CD8-positive, alpha-beta memory T cell (primary cell): ENCODE measurements around the gene S100A1. TPM values are rescaled to one million over a fixed set of nuclear protein-coding genes. Genes with fewer than 3 reads are reported as not detected.
"Not testable (repeated sequence)": the region's sequence is repeated elsewhere in the genome, so short reads cannot be mapped to it uniquely, and the experiment has no call there.

Experiments
- CTCF ChIA-PET: fragments of 350-600 bp; sonication (Branson Sonifier 250); formaldehyde crosslinking; loops from one replicate; lab custom pipeline; 2021; ENCODE audit warnings: antibody characterized with exemption; lab: Charles Lee
- POLR2A ChIA-PET: fragments of 350-600 bp; sonication (Branson Sonifier 250); formaldehyde crosslinking; loops from one replicate; lab custom pipeline; 2021; ENCODE audit warnings: antibody characterized with exemption; lab: Charles Lee
- DNase-seq, 5 donors: peaks; one replicate each; pipeline versions ENCODE4 v3.0.0 to v3.0.0-alpha.2; 2020 to 2022; ENCODE audit warnings: mixed read lengths in 1 of 5
- H3K27ac ChIP-seq: one replicate; pipeline ENCODE4 v1.7.0; 2013; ENCODE audit warnings: low read depth, mild to moderate bottlenecking, low read length, moderate library complexity
- H3K27me3 ChIP-seq: 2 replicates; pipeline ENCODE4 v1.7.0; 2013; ENCODE audit warnings: low read length, mild to moderate bottlenecking; ENCODE audit not compliant: insufficient read depth, poor library complexity, severe bottlenecking
- H3K36me3 ChIP-seq: 2 replicates; pipeline ENCODE4 v1.7.0; 2013; ENCODE audit warnings: mild to moderate bottlenecking, low read length, moderate library complexity; ENCODE audit not compliant: insufficient read depth
- H3K4me1 ChIP-seq: 2 replicates; pipeline ENCODE4 v1.7.0; 2013; ENCODE audit warnings: mild to moderate bottlenecking, low read length, moderate library complexity; ENCODE audit not compliant: insufficient read depth
- H3K4me3 ChIP-seq: 2 replicates; pipeline ENCODE4 v1.7.0; 2013; ENCODE audit warnings: mild to moderate bottlenecking, low read length
- H3K9me3 ChIP-seq: 2 replicates; pipeline ENCODE4 v1.7.0; 2013; ENCODE audit warnings: mild to moderate bottlenecking, low read length
- H3K27ac Mint-ChIP-seq, 8 donors: one replicate each; pipeline ENCODE4 v1.8.0; 2020 to 2021; ENCODE audit warnings: mixed read lengths in 8 of 8, mild to moderate bottlenecking in 6 of 8, inconsistent platforms in 3 of 8, moderate library complexity in 3 of 8
- H3K27me3 Mint-ChIP-seq, 2 donors: one replicate each; pipeline ENCODE4 v1.8.0; 2020 to 2021; ENCODE audit warnings: mixed read lengths in 2 of 2, mild to moderate bottlenecking in 1 of 2, moderate library complexity in 1 of 2
- H3K36me3 Mint-ChIP-seq, 3 donors: one replicate each; pipeline ENCODE4 v1.8.0; 2020 to 2021; ENCODE audit warnings: mixed read lengths in 3 of 3, inconsistent platforms in 1 of 3, mild to moderate bottlenecking in 1 of 3
- H3K4me1 Mint-ChIP-seq, 3 donors: one replicate each; pipeline ENCODE4 v1.8.0; 2020 to 2021; ENCODE audit warnings: mixed read lengths in 3 of 3, inconsistent platforms in 1 of 3, mild to moderate bottlenecking in 1 of 3
- H3K4me3 Mint-ChIP-seq, 7 donors: one replicate each; pipeline ENCODE4 v1.8.0; 2020 to 2021; ENCODE audit warnings: mixed read lengths in 7 of 7, mild to moderate bottlenecking in 6 of 7, moderate library complexity in 4 of 7, inconsistent platforms in 2 of 7
- H3K9me3 Mint-ChIP-seq, 5 donors: one replicate each; pipeline ENCODE4 v1.8.0; 2020 to 2022; ENCODE audit warnings: mixed read lengths in 5 of 5, mild to moderate bottlenecking in 3 of 5, moderate library complexity in 2 of 5, inconsistent platforms in 1 of 5
- polyA plus RNA-seq: library from polyadenylated mRNA; unstranded; fragments of 300-500 nt; fragmentation: Illumina TruSeq; gene quantifications from one replicate; pipeline ENCODE4 v1.2.3, GENCODE V29; 2021
- total RNA-seq, 2 experiments: library from RNA; stranded (reverse); gene quantifications; one replicate each; pipeline ENCODE4 v1.2.3, GENCODE V29; 2021

Gene S100A1
- total and polyA plus RNA-seq, 3 experiments from 2014 or later, result 0.07 TPM; not detected in 2

- H3K4me3 Mint-ChIP-seq, result no peak overlapping the region
- no peaks in the 10 kb centered on the region for H3K9me3 Mint-ChIP-seq
- no peak for DNase-seq
- H3K27ac Mint-ChIP-seq, result no peak overlapping the region
- Histone ChIP-seq H3K9me3 (no peaks in the 10 kb centered on the region), H3K4me3 (no peak overlapping the region), H3K27ac (no peak overlapping the region), H3K36me3 (no peaks in the 10 kb centered on the region), H3K4me1 (no peaks in the 10 kb centered on the region), H3K27me3 (peaks cover 4% of the 10 kb centered on the region)
- ChIA-PET POLR2A (no interaction called here), CTCF (no interaction called here)
- no peaks in the 10 kb centered on the region for H3K36me3 Mint-ChIP-seq
- peaks cover 7 to 9% of the 10 kb centered on the region in 2 donors for H3K27me3 Mint-ChIP-seq
- no peaks in the 10 kb centered on the region for H3K4me1 Mint-ChIP-seq
Observed at GRCh38 chr1:153587314-153587713, 40.9 kb upstream of the S100A1 start.

- H3K27me3 Mint-ChIP-seq, H3K9me3 ChIP-seq, H3K4me1 Mint-ChIP-seq, H3K36me3 Mint-ChIP-seq, DNase-seq, H3K4me3 Mint-ChIP-seq, H3K4me3 ChIP-seq, H3K36me3 ChIP-seq, CTCF ChIA-PET, H3K27ac ChIP-seq, H3K27ac Mint-ChIP-seq, H3K4me1 ChIP-seq, H3K27me3 ChIP-seq, H3K9me3 Mint-ChIP-seq, POLR2A ChIA-PET: not testable (repeated sequence)
Observed at GRCh38 chr1:153588033-153588432, 40.2 kb upstream of the S100A1 start.

GRCh38 chr1:153588482-153588881 is 39.8 kb upstream of the S100A1 start:
- Mint-ChIP-seq H3K27me3 (peaks cover 7 to 9% of the 10 kb centered on the region in 2 donors), H3K9me3 (no peaks in the 10 kb centered on the region), H3K27ac (no peak overlapping the region), H3K4me1 (no peaks in the 10 kb centered on the region), H3K4me3 (no peak overlapping the region), H3K36me3 (no peaks in the 10 kb centered on the region)
- ChIA-PET CTCF (no interaction called here), POLR2A (no interaction called here)
- no peaks in the 10 kb centered on the region for H3K36me3 ChIP-seq
- no peak overlapping the region for H3K27ac ChIP-seq
- peaks cover 4% of the 10 kb centered on the region for H3K27me3 ChIP-seq
- no peaks in the 10 kb centered on the region for H3K4me1 ChIP-seq
- H3K4me3 ChIP-seq, result no peak overlapping the region
- DNase-seq, result no peak
- no peaks in the 10 kb centered on the region for H3K9me3 ChIP-seq

- ChIA-PET CTCF (interaction anchor here (1.2 kb wide), 1 partner anchor 82 kb away, joined by 3 read pairs; no protein-coding TSS in a partner anchor), POLR2A (no interaction called here)
- H3K9me3 Mint-ChIP-seq, result no peaks in the 10 kb centered on the region
Observed at GRCh38 chr1:153592748-153593147, 35.5 kb upstream of the S100A1 start.

GRCh38 chr1:153597206-153597605 is 31.0 kb upstream of the S100A1 start:
- H3K27me3 ChIP-seq, result no peaks in the 10 kb centered on the region
- no peak overlapping the region for H3K4me3 ChIP-seq
- CTCF ChIA-PET, result no interaction called here
- H3K4me1 Mint-ChIP-seq, result peaks cover 0 to 4% (median 3%) of the 10 kb centered on the region in 3 donors
- no peak overlapping the region for H3K4me3 Mint-ChIP-seq
- no peaks in the 10 kb centered on the region for H3K9me3 Mint-ChIP-seq
- H3K27me3 Mint-ChIP-seq, result peaks cover 0 to 1% of the 10 kb centered on the region in 2 donors
- no peaks in the 10 kb centered on the region for H3K36me3 ChIP-seq
- DNase-seq, result no peak
- no peaks in the 10 kb centered on the region for H3K36me3 Mint-ChIP-seq
- H3K4me1 ChIP-seq, result no peaks in the 10 kb centered on the region
- H3K9me3 ChIP-seq, result no peaks in the 10 kb centered on the region
- no peak overlapping the region for H3K27ac Mint-ChIP-seq
- no peak overlapping the region for H3K27ac ChIP-seq
- POLR2A ChIA-PET, result no interaction called here

More at GRCh38 chr1:153592748-153593147, 35.5 kb upstream of the S100A1 start:
- H3K4me1 ChIP-seq, result no peaks in the 10 kb centered on the region
- DNase-seq, result no peak
- H3K36me3 Mint-ChIP-seq, result no peaks in the 10 kb centered on the region
- no peak overlapping the region for H3K4me3 Mint-ChIP-seq
- no peaks in the 10 kb centered on the region for H3K27me3 ChIP-seq
- H3K4me1 Mint-ChIP-seq, result no peaks in the 10 kb centered on the region
- no peaks in the 10 kb centered on the region for H3K9me3 ChIP-seq
- no peaks in the 10 kb centered on the region for H3K36me3 ChIP-seq
- H3K27me3 Mint-ChIP-seq, result no peaks in the 10 kb centered on the region
- H3K27ac Mint-ChIP-seq, result no peak overlapping the region
- H3K4me3 ChIP-seq, result no peak overlapping the region
- H3K27ac ChIP-seq, result no peak overlapping the region

- ChIA-PET CTCF (interaction anchor here (1.1 to 1.3 kb wide), 2 partner anchors 88 to 104 kb away, joined by 3 read pairs; no protein-coding TSS in a partner anchor), POLR2A (no interaction called here)
- Histone ChIP-seq H3K36me3 (no peaks in the 10 kb centered on the region), H3K4me1 (no peaks in the 10 kb centered on the region), H3K9me3 (no peaks in the 10 kb centered on the region), H3K27me3 (no peaks in the 10 kb centered on the region), H3K4me3 (no peak overlapping the region), H3K27ac (no peak overlapping the region)
- no peak overlapping the region for H3K4me3 Mint-ChIP-seq
- peaks cover 0 to 1% of the 10 kb centered on the region in 2 donors for H3K27me3 Mint-ChIP-seq
- no peaks in the 10 kb centered on the region for H3K9me3 Mint-ChIP-seq
- no peak for DNase-seq
- H3K36me3 Mint-ChIP-seq, result no peaks in the 10 kb centered on the region
- H3K4me1 Mint-ChIP-seq, result peaks cover 0 to 4% (median 3%) of the 10 kb centered on the region in 3 donors
- H3K27ac Mint-ChIP-seq, result peak overlapping the region in 1 of 8 donors; percentile 37
Observed at GRCh38 chr1:153598309-153599172, 29.7 kb upstream of the S100A1 start.

GRCh38 chr1:153599847-153600246 is 28.4 kb upstream of the S100A1 start:
- Mint-ChIP-seq H3K36me3 (no peaks in the 10 kb centered on the region), H3K4me3 (no peak overlapping the region), H3K27ac (peak overlapping the region in 1 of 8 donors; percentile 72), H3K4me1 (peaks cover 0 to 4% (median 3%) of the 10 kb centered on the region in 3 donors), H3K27me3 (peaks cover 0 to 1% of the 10 kb centered on the region in 2 donors), H3K9me3 (no peaks in the 10 kb centered on the region)
- H3K36me3 ChIP-seq, result no peaks in the 10 kb centered on the region
- H3K4me3 ChIP-seq, result no peak overlapping the region
- H3K27me3 ChIP-seq, result no peaks in the 10 kb centered on the region
- ChIA-PET CTCF (no interaction called here), POLR2A (no interaction called here)
- H3K27ac ChIP-seq, result no peak overlapping the region
- no peak for DNase-seq
- no peaks in the 10 kb centered on the region for H3K9me3 ChIP-seq
- no peaks in the 10 kb centered on the region for H3K4me1 ChIP-seq

GRCh38 chr1:153602749-153603148 is 25.5 kb upstream of the S100A1 start:
- no peak for DNase-seq
- H3K4me1 ChIP-seq, result no peaks in the 10 kb centered on the region
- no peaks in the 10 kb centered on the region for H3K36me3 ChIP-seq
- no peak overlapping the region for H3K27ac ChIP-seq
- H3K4me3 ChIP-seq, result no peak overlapping the region
- ChIA-PET CTCF (no interaction called here), POLR2A (no interaction called here)
- H3K9me3 ChIP-seq, result no peaks in the 10 kb centered on the region
- H3K4me3 Mint-ChIP-seq, result no peak overlapping the region
- H3K27me3 Mint-ChIP-seq, result peaks cover 0 to 3% of the 10 kb centered on the region in 2 donors
- peak overlapping the region in 1 of 8 donors; percentile 39 for H3K27ac Mint-ChIP-seq
- H3K36me3 Mint-ChIP-seq, result no peaks in the 10 kb centered on the region
- H3K27me3 ChIP-seq, result no peaks in the 10 kb centered on the region
- no peaks in the 10 kb centered on the region for H3K9me3 Mint-ChIP-seq
- H3K4me1 Mint-ChIP-seq, result peaks cover 0 to 4% (median 3%) of the 10 kb centered on the region in 3 donors
